IPS DF 6.9 (cell line): ENCODE measurements around the gene PSMB4.
A peak's percentile ranks its signal among the peaks of the same experiment; 100 is the strongest.

Experiments
- DNase-seq: peaks from one replicate; pipeline ENCODE4 v3.0.0-alpha.2; 2013; ENCODE audit warnings: low read depth, low spot score
- H3K27ac ChIP-seq: one replicate; pipeline ENCODE4 v1.5.1; 2013; ENCODE audit warnings: low read length, control low read depth
- H3K27me3 ChIP-seq: 2 replicates; pipeline ENCODE4 v1.6.1; 2013; ENCODE audit warnings: mild to moderate bottlenecking, low read length; ENCODE audit not compliant: control insufficient read depth, insufficient read depth
- H3K36me3 ChIP-seq: 2 replicates; pipeline ENCODE4 v1.6.1; 2013; ENCODE audit warnings: low read length; ENCODE audit not compliant: control insufficient read depth, insufficient read depth
- H3K4me1 ChIP-seq: 2 replicates; pipeline ENCODE4 v1.6.1; 2013; ENCODE audit warnings: low read length; ENCODE audit not compliant: control insufficient read depth, insufficient read depth
- H3K4me3 ChIP-seq: 2 replicates; pipeline ENCODE4 v1.5.1; 2013; ENCODE audit warnings: mild to moderate bottlenecking, low read length
- H3K9me3 ChIP-seq: 2 replicates; pipeline ENCODE4 v1.6.1; 2013; ENCODE audit warnings: low read length, inconsistent platforms; ENCODE audit not compliant: control insufficient read depth, insufficient read depth
- WGBS: extraction: QIAGEN DNeasy Blood & Tissue Kit; methylation state at CpG from one replicate; pipeline ENCODE4 v1.1.7; 2013; ENCODE audit warnings: mixed read lengths, missing lambda C conversion rate; ENCODE audit not compliant: insufficient read length, insufficient coverage; 5-methylcytosine and 5-hydroxymethylcytosine counted together

PSMB4 gene

GRCh38 chr1:151369302-151369610 is 30.1 kb upstream of the PSMB4 start:
- Histone ChIP-seq H3K27ac (no peak overlapping the region), H3K27me3 (no peaks in the 10 kb centered on the region), H3K9me3 (no peaks in the 10 kb centered on the region), H3K4me3 (no peak overlapping the region), H3K4me1 (peaks cover 3% of the 10 kb centered on the region), H3K36me3 (peaks cover 3% of the 10 kb centered on the region; the same call in 1 of the 2 replicates)
- WGBS = no CpG with 5 or more reads among the region's 7 CpGs
- no peak for DNase-seq

GRCh38 chr1:151369621-151370048 is 29.7 kb upstream of the PSMB4 start:
- no peak overlapping the region for H3K27ac ChIP-seq
- peaks cover 3% of the 10 kb centered on the region for H3K4me1 ChIP-seq
- H3K36me3 ChIP-seq = 0 out of 2 replicates have a peak, but pooled peaks cover 2% of the 10 kb centered on the region
- no peak for DNase-seq
- H3K9me3 ChIP-seq = no peaks in the 10 kb centered on the region
- no peak overlapping the region for H3K4me3 ChIP-seq
- WGBS = no CpG with 5 or more reads among the region's 15 CpGs
- no peaks in the 10 kb centered on the region for H3K27me3 ChIP-seq

- peaks cover 3% of the 10 kb centered on the region for H3K4me1 ChIP-seq
- no peaks in the 10 kb centered on the region for H3K9me3 ChIP-seq
- no peak overlapping the region for H3K27ac ChIP-seq
- H3K27me3 ChIP-seq = no peaks in the 10 kb centered on the region
- WGBS = no CpG with 5 or more reads among the region's 6 CpGs
- H3K36me3 ChIP-seq = 0 out of 2 replicates have a peak, but pooled peaks cover 2% of the 10 kb centered on the region
- no peak overlapping the region for H3K4me3 ChIP-seq
- DNase-seq = no peak
Observed at GRCh38 chr1:151370211-151370911, 29.0 kb upstream of the PSMB4 start.

- WGBS = no CpG with 5 or more reads among the region's 9 CpGs
- no peak overlapping the region for H3K4me3 ChIP-seq
Observed at GRCh38 chr1:151371370-151372057, 27.9 kb upstream of the PSMB4 start.

GRCh38 chr1:151372058-151372934 is 27.1 kb upstream of the PSMB4 start, which contains the start of gene SELENBP1:
SELENBP1 (minus strand) TSS chr1:151372705; CDS start chr1:151372641, 64 bp downstream.
- no CpG with 5 or more reads among the region's 11 CpGs for WGBS
- Histone ChIP-seq H3K9me3 (no peaks in the 10 kb centered on the region), H3K27ac (no peak within 1 kb of the TSS), H3K36me3 (0 out of 2 replicates have a peak, but pooled peaks cover 2% of the 10 kb centered on the region), H3K4me1 (peaks cover 3% of the 10 kb centered on the region), H3K27me3 (no peaks in the 10 kb centered on the region), H3K4me3 (peak within 1 kb of the TSS; percentile 21; the same call in 1 of the 2 replicates)
- peak; percentile 39 for DNase-seq

More at GRCh38 chr1:151371370-151372057, 27.9 kb upstream of the PSMB4 start:
- Histone ChIP-seq H3K36me3 (0 out of 2 replicates have a peak, but pooled peaks cover 2% of the 10 kb centered on the region), H3K9me3 (no peaks in the 10 kb centered on the region), H3K27me3 (no peaks in the 10 kb centered on the region), H3K4me1 (peaks cover 3% of the 10 kb centered on the region), H3K27ac (no peak overlapping the region)
- DNase-seq = no peak

GRCh38 chr1:151373196-151373595 is 26.2 kb upstream of the PSMB4 start:
- Histone ChIP-seq H3K27ac (no peak overlapping the region), H3K4me3 (no peak overlapping the region), H3K4me1 (peaks cover 3% of the 10 kb centered on the region), H3K36me3 (0 out of 2 replicates have a peak, but pooled peaks cover 2% of the 10 kb centered on the region), H3K27me3 (no peaks in the 10 kb centered on the region), H3K9me3 (no peaks in the 10 kb centered on the region)
- no peak for DNase-seq
- no CpG with 5 or more reads among the region's 14 CpGs for WGBS

GRCh38 chr1:151377150-151377884 is 22.1 kb upstream of the PSMB4 start:
- Histone ChIP-seq H3K4me1 (no peaks in the 10 kb centered on the region; the same call in none of the 2 replicates), H3K27ac (no peak overlapping the region), H3K4me3 (no peak overlapping the region), H3K9me3 (no peaks in the 10 kb centered on the region), H3K27me3 (no peaks in the 10 kb centered on the region), H3K36me3 (no peaks in the 10 kb centered on the region)
- DNase-seq = no peak
- no CpG with 5 or more reads among the region's 3 CpGs for WGBS

GRCh38 chr1:151384584-151384983 is 14.8 kb upstream of the PSMB4 start:
- no peak overlapping the region for H3K27ac ChIP-seq
- H3K36me3 ChIP-seq = no peaks in the 10 kb centered on the region
- H3K9me3 ChIP-seq = no peaks in the 10 kb centered on the region
- H3K27me3 ChIP-seq = no peaks in the 10 kb centered on the region
- WGBS = no CpG with 5 or more reads among the region's 3 CpGs
- no peak for DNase-seq
- no peak overlapping the region for H3K4me3 ChIP-seq
- H3K4me1 ChIP-seq = no peaks in the 10 kb centered on the region

- H3K4me1 ChIP-seq = no peaks in the 10 kb centered on the region
- no CpG with 5 or more reads among the region's 2 CpGs for WGBS
- H3K27ac ChIP-seq = no peak overlapping the region
- H3K27me3 ChIP-seq = no peaks in the 10 kb centered on the region
- no peaks in the 10 kb centered on the region for H3K36me3 ChIP-seq
- H3K4me3 ChIP-seq = no peak overlapping the region
- no peak for DNase-seq
- H3K9me3 ChIP-seq = no peaks in the 10 kb centered on the region
Observed at GRCh38 chr1:151386002-151386401, 13.4 kb upstream of the PSMB4 start.
